ENCODE results near the gene EPHA2.

EPHA2 gene

GRCh38 chr1:16120407-16120806 lies 35.5 kb downstream of the EPHA2 start:
- no peaks in the 10 kb centered on the region for H3K4me1 ChIP-seq (ENCODE audit: control insufficient read depth, insufficient read depth, low read length, poor library complexity, severe bottlenecking)
- H3K36me3 ChIP-seq (ENCODE audit: control insufficient read depth, insufficient read depth, low read length), result no peaks in the 10 kb centered on the region
- no peak overlapping the region for H3K4me3 ChIP-seq (ENCODE audit: insufficient read depth, low read depth, low read length, poor library complexity, severe bottlenecking)
- H3K27me3 ChIP-seq (replicated peaks; ENCODE audit: control insufficient read depth, insufficient read depth, low read length, poor library complexity, severe bottlenecking), result no peaks in the 10 kb centered on the region
- no peak overlapping the region for H3K27ac ChIP-seq (ENCODE audit: insufficient read depth, low read length, poor library complexity, severe bottlenecking)
- no peak for DNase-seq
- H3K9me3 ChIP-seq (ENCODE audit: control insufficient read depth, low read length), result no peaks in the 10 kb centered on the region

GRCh38 chr1:16119926-16120325 lies 35.9 kb downstream of the EPHA2 start:
- Histone ChIP-seq H3K9me3 (ENCODE audit: control insufficient read depth, low read length) (no peaks in the 10 kb centered on the region), H3K27ac (ENCODE audit: insufficient read depth, low read length, poor library complexity, severe bottlenecking) (no peak overlapping the region), H3K4me3 (ENCODE audit: insufficient read depth, low read depth, low read length, poor library complexity, severe bottlenecking) (no peak overlapping the region), H3K4me1 (ENCODE audit: control insufficient read depth, insufficient read depth, low read length, poor library complexity, severe bottlenecking) (no peaks in the 10 kb centered on the region), H3K36me3 (ENCODE audit: control insufficient read depth, insufficient read depth, low read length) (no peaks in the 10 kb centered on the region), H3K27me3 (replicated peaks; ENCODE audit: control insufficient read depth, insufficient read depth, low read length, poor library complexity, severe bottlenecking) (no peaks in the 10 kb centered on the region)
- DNase-seq, result no peak

- no peak for DNase-seq
- Histone ChIP-seq H3K4me3 (ENCODE audit: insufficient read depth, low read depth, low read length, poor library complexity, severe bottlenecking) (no peak overlapping the region), H3K9me3 (ENCODE audit: control insufficient read depth, low read length) (no peaks in the 10 kb centered on the region), H3K27me3 (replicated peaks; ENCODE audit: control insufficient read depth, insufficient read depth, low read length, poor library complexity, severe bottlenecking) (no peaks in the 10 kb centered on the region), H3K4me1 (ENCODE audit: control insufficient read depth, insufficient read depth, low read length, poor library complexity, severe bottlenecking) (no peaks in the 10 kb centered on the region), H3K36me3 (ENCODE audit: control insufficient read depth, insufficient read depth, low read length) (no peaks in the 10 kb centered on the region), H3K27ac (ENCODE audit: insufficient read depth, low read length, poor library complexity, severe bottlenecking) (no peak overlapping the region)
Observed at GRCh38 chr1:16119504-16119903, 36.4 kb downstream of the EPHA2 start.

- Histone ChIP-seq H3K4me3 (ENCODE audit: insufficient read depth, low read depth, low read length, poor library complexity, severe bottlenecking) (no peak overlapping the region), H3K27ac (ENCODE audit: insufficient read depth, low read length, poor library complexity, severe bottlenecking) (no peak overlapping the region), H3K9me3 (ENCODE audit: control insufficient read depth, low read length) (no peaks in the 10 kb centered on the region), H3K36me3 (ENCODE audit: control insufficient read depth, insufficient read depth, low read length) (no peaks in the 10 kb centered on the region), H3K4me1 (ENCODE audit: control insufficient read depth, insufficient read depth, low read length, poor library complexity, severe bottlenecking) (no peaks in the 10 kb centered on the region), H3K27me3 (replicated peaks; ENCODE audit: control insufficient read depth, insufficient read depth, low read length, poor library complexity, severe bottlenecking) (no peaks in the 10 kb centered on the region)
- no peak for DNase-seq
Observed at GRCh38 chr1:16118706-16119105, 37.2 kb downstream of the EPHA2 start.

- no peaks in the 10 kb centered on the region for H3K9me3 ChIP-seq (ENCODE audit: control insufficient read depth, low read length)
- no peak overlapping the region for H3K27ac ChIP-seq (ENCODE audit: insufficient read depth, low read length, poor library complexity, severe bottlenecking)
- DNase-seq, result no peak
- H3K4me1 ChIP-seq (ENCODE audit: control insufficient read depth, insufficient read depth, low read length, poor library complexity, severe bottlenecking), result no peaks in the 10 kb centered on the region
- H3K36me3 ChIP-seq (ENCODE audit: control insufficient read depth, insufficient read depth, low read length), result no peaks in the 10 kb centered on the region
- no peaks in the 10 kb centered on the region for H3K27me3 ChIP-seq (replicated peaks; ENCODE audit: control insufficient read depth, insufficient read depth, low read length, poor library complexity, severe bottlenecking)
- H3K4me3 ChIP-seq (ENCODE audit: insufficient read depth, low read depth, low read length, poor library complexity, severe bottlenecking), result no peak overlapping the region
Observed at GRCh38 chr1:16117936-16118335, 37.9 kb downstream of the EPHA2 start.

GRCh38 chr1:16117369-16117768 lies 38.5 kb downstream of the EPHA2 start:
- DNase-seq, result no peak
- no peaks in the 10 kb centered on the region for H3K27me3 ChIP-seq (replicated peaks; ENCODE audit: control insufficient read depth, insufficient read depth, low read length, poor library complexity, severe bottlenecking)
- no peaks in the 10 kb centered on the region for H3K4me1 ChIP-seq (ENCODE audit: control insufficient read depth, insufficient read depth, low read length, poor library complexity, severe bottlenecking)
- H3K4me3 ChIP-seq (ENCODE audit: insufficient read depth, low read depth, low read length, poor library complexity, severe bottlenecking), result no peak overlapping the region
- no peaks in the 10 kb centered on the region for H3K36me3 ChIP-seq (ENCODE audit: control insufficient read depth, insufficient read depth, low read length)
- H3K9me3 ChIP-seq (ENCODE audit: control insufficient read depth, low read length), result no peaks in the 10 kb centered on the region
- H3K27ac ChIP-seq (ENCODE audit: insufficient read depth, low read length, poor library complexity, severe bottlenecking), result no peak overlapping the region

GRCh38 chr1:16116625-16117024 lies 39.2 kb downstream of the EPHA2 start:
- Histone ChIP-seq H3K4me1 (ENCODE audit: control insufficient read depth, insufficient read depth, low read length, poor library complexity, severe bottlenecking) (no peaks in the 10 kb centered on the region), H3K9me3 (ENCODE audit: control insufficient read depth, low read length) (no peaks in the 10 kb centered on the region), H3K4me3 (ENCODE audit: insufficient read depth, low read depth, low read length, poor library complexity, severe bottlenecking) (no peak overlapping the region), H3K36me3 (ENCODE audit: control insufficient read depth, insufficient read depth, low read length) (no peaks in the 10 kb centered on the region), H3K27ac (ENCODE audit: insufficient read depth, low read length, poor library complexity, severe bottlenecking) (no peak overlapping the region), H3K27me3 (replicated peaks; ENCODE audit: control insufficient read depth, insufficient read depth, low read length, poor library complexity, severe bottlenecking) (no peaks in the 10 kb centered on the region)
- no peak for DNase-seq

- Histone ChIP-seq H3K27ac (ENCODE audit: insufficient read depth, low read length, poor library complexity, severe bottlenecking) (no peak overlapping the region), H3K36me3 (ENCODE audit: control insufficient read depth, insufficient read depth, low read length) (no peaks in the 10 kb centered on the region), H3K27me3 (replicated peaks; ENCODE audit: control insufficient read depth, insufficient read depth, low read length, poor library complexity, severe bottlenecking) (no peaks in the 10 kb centered on the region), H3K4me3 (ENCODE audit: insufficient read depth, low read depth, low read length, poor library complexity, severe bottlenecking) (no peak overlapping the region), H3K4me1 (ENCODE audit: control insufficient read depth, insufficient read depth, low read length, poor library complexity, severe bottlenecking) (no peaks in the 10 kb centered on the region), H3K9me3 (ENCODE audit: control insufficient read depth, low read length) (no peaks in the 10 kb centered on the region)
- DNase-seq, result no peak
Observed at GRCh38 chr1:16116002-16116401, 39.9 kb downstream of the EPHA2 start.

GRCh38 chr1:16115468-16115983 lies 40.3 kb downstream of the EPHA2 start:
- H3K36me3 ChIP-seq (ENCODE audit: control insufficient read depth, insufficient read depth, low read length), result no peaks in the 10 kb centered on the region
- H3K27ac ChIP-seq (ENCODE audit: insufficient read depth, low read length, poor library complexity, severe bottlenecking), result no peak overlapping the region
- H3K9me3 ChIP-seq (ENCODE audit: control insufficient read depth, low read length), result no peaks in the 10 kb centered on the region
- no peak for DNase-seq
- no peaks in the 10 kb centered on the region for H3K27me3 ChIP-seq (replicated peaks; ENCODE audit: control insufficient read depth, insufficient read depth, low read length, poor library complexity, severe bottlenecking)
- no peaks in the 10 kb centered on the region for H3K4me1 ChIP-seq (ENCODE audit: control insufficient read depth, insufficient read depth, low read length, poor library complexity, severe bottlenecking)
- no peak overlapping the region for H3K4me3 ChIP-seq (ENCODE audit: insufficient read depth, low read depth, low read length, poor library complexity, severe bottlenecking)

- no peak for DNase-seq
- H3K36me3 ChIP-seq (ENCODE audit: control insufficient read depth, insufficient read depth, low read length), result no peaks in the 10 kb centered on the region
Observed at GRCh38 chr1:16114527-16115467, 41.1 kb downstream of the EPHA2 start.

More at GRCh38 chr1:16114527-16115467, 41.1 kb downstream of the EPHA2 start:
- H3K27me3 ChIP-seq (replicated peaks; ENCODE audit: control insufficient read depth, insufficient read depth, low read length, poor library complexity, severe bottlenecking), result no peaks in the 10 kb centered on the region
- H3K9me3 ChIP-seq (ENCODE audit: control insufficient read depth, low read length), result no peaks in the 10 kb centered on the region
- no peaks in the 10 kb centered on the region for H3K4me1 ChIP-seq (ENCODE audit: control insufficient read depth, insufficient read depth, low read length, poor library complexity, severe bottlenecking)
- H3K4me3 ChIP-seq (ENCODE audit: insufficient read depth, low read depth, low read length, poor library complexity, severe bottlenecking), result no peak overlapping the region
- H3K27ac ChIP-seq (ENCODE audit: insufficient read depth, low read length, poor library complexity, severe bottlenecking), result no peak overlapping the region

All from effector memory CD4-positive, alpha-beta T cell (primary cell).